Putamen (tissue), 1 donor: ENCODE measurements around the gene TTC7B.

Experiments used
- DNase-seq: peaks from one replicate; pipeline ENCODE4 v3.0.0-alpha.2; 2016; ENCODE audit warnings: low spot score

Gene TTC7B

DNA sequence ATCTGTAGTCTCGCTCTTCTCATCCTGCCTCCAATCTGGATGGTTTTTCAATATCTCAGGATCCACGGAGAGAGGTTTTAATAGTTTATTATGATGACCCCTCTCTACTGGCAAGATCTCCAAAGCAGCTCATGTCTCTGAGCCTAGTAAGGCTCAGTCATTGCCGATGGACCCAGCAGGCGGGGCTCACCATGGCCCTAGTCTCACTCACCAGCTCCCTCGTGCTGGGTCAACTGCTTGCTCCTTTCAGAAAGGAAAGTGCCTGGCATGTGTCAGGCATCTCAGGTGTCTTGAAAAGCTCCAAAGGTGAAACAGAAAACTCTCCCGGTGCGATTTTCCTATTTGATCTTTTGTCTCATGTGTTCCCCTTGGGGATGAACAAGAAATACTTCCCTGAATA, 240.4 kb downstream of the TTC7B start:
- no peak for DNase-seq

DNA sequence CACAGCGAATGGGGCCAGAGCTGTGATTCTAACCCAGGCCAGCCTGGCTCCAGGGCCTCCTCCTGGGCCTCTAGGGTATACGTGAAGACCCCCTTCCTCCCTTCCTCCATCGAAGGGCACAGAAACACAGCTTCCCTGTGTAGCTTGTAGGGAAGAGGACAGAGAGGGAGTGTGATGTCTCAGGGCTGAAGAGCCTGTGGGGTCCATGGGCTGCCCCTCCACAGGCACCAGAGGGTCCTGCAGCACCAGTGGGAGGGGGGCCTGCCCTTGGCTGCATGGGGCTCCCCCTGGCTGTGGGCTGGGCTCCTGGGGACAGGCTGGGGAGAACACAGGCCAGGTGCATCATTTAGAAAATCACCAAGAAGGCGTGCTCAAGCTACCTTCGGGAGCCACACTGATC, 240.9 kb downstream of the TTC7B start:
- no peak for DNase-seq

DNA sequence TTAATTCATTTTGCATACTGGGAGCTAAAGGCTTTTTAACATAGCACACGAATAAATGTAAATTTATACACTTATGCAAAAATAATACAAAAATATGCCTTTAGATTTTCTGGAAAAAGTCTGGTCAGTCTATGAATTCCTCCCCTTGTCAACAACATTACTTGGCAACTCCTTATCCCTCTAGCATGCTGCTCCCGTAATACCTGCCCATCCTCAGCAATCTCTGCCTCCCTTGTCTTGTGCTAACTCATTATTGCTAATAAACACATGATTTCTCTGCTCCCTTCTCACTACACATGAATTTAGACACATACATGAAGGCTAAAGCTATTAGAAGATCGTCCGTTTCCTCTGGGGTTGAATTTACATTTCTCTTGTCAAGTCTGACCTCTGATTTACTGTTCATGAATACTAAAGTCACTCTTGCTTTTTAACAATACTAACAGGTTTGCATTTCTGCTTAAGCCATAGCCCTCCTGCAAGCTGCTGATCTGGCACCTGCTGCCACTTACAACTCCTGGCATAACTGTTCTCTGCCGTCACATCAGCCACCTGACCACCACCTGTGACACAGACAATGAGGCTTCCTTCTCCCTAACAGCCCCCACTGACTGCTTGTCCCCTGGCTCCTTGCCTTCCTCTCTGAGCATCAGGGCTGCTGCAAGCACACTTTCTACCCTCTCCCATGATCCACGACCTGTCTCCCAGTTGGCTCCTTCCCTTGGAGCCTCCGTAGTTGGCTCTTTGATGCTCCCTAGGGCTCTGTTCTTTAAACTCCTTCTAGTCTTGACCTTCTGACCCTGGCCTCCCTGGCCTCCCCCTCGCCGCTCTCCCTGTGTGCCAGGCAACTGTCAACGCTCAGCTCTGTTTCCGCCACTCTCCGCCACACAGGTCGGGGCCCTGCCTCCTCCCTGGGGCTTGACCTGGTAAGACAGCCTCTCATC, 241.8 kb downstream of the TTC7B start:
- DNase-seq: no peak

DNA sequence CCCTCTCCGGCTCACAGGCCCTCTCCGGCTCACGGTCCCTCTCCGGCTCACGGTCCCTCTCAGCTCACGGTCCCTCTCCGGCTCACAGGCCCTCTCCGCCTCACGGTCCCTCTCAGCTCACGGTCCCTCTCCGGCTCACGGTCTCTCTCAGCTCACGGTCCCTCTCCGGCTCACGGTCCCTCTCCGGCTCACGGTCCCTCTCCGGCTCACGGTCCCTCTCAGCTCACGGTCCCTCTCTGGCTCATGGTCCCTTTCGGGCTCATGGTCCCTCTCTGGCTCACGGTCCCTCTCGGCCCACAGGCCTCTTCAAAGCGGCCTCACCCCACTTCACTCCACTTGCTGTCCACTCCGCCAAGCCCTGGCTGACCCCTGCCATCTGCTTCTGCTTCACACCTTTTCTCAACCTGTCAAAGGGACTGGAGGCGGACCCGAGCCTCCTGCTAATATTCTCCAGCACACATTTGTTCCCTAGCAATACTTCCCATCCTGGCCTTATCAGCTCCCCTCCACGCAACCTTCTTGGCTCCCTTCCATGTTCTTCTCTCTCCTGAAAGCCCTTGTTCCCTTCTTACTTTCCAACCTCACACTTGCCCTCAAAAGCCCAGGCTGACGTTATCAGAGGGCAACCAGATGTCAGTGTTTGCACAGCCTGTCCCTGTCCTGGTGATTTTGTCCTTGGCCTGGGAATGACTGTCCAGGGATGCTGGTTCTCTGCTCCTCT, 242.7 kb downstream of the TTC7B start:
- DNase-seq: no peak

DNA sequence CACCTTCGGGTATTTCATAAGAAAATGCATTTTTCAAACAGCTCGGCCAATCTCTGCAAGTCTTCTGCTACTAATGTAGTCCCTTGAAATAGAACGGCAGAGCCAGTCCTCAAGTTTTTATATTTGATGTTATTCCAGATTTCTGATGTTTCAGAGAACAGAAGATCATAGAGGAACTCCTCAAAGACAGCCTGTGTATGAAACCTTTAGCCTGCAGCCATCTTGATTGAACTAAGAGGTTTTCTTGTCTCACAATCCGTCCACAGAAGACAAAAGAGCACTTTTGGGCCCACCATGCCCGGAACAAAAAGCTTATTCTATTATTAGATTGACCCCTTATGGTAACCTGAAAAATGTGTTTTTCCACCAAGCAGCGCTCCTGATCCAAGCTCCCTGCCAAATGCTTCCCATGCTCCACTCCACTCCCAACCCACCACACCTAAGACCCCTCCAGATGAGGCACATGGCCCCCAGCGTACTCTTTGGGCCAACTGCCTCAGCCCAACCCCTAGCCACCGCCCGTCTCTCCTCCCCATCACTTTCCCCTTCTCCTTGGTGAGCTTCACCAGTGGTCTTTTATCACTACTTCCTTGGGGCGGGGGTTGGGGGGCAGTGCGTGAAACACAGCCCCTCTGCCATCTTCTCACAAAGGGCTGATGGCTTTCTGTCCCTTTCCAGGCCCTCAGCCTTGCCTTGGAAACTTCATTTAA, 243.6 kb downstream of the TTC7B start:
- DNase-seq: no peak

DNA sequence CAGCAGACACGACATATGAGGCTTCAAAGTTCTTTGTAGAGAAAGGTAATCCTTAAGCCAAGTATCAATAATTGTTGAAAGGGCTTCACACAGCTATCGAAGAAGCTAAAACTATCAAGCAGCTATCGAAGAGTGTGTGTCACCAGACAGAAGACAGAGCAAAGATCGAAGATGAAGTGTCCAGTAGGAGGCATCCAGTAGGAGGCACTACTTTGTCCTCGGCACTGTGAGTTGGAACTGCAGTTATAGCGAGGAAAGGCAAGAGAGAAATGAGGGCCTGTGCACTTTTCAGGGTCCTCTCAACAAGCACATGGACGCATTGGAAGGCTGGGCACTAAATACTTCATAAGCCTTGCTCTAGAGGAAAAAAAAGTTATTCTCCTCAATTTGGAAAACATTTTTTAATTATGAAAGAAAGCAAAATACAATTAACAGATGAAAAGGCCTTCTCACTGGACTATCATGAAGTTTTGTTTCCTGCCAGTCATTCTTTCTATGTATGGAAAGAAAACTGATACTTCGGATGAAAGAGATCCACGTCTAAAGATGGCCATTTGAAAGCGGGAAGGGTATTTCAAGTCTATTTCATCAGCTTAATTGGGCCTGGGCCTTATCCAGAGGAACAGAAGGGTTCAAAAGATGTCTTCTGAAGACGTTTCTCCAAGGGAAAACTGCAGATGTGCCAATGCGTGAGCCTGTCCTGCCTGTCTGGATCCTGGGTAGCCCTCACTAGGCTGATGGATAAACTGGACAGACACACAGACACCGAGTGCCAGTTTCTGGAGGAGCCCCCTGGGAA, 244.9 kb downstream of the TTC7B start:
- DNase-seq: no peak

DNA sequence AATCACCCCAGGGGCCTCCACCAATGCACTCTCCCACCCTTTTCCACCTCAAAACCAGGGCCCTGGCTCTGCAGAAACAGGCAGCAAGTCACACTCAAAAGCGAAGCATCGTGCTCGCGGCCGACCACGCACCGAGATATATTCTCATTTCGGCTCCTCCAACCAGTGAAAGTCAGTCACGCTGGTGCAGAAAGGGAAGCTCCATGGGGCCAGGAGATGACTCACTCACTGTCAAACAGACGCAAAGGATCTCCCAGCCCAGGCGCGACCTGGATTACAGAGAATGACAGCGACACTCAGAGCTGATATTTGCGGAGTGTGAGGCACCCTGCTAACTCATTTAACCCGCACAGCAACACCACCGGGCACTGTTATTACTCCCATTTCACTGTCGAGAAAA, 245.8 kb downstream of the TTC7B start:
- no peak for DNase-seq

- no peak for DNase-seq
Observed at GRCh38 chr14:90569606-90570387, 246.4 kb downstream of the TTC7B start.

DNA sequence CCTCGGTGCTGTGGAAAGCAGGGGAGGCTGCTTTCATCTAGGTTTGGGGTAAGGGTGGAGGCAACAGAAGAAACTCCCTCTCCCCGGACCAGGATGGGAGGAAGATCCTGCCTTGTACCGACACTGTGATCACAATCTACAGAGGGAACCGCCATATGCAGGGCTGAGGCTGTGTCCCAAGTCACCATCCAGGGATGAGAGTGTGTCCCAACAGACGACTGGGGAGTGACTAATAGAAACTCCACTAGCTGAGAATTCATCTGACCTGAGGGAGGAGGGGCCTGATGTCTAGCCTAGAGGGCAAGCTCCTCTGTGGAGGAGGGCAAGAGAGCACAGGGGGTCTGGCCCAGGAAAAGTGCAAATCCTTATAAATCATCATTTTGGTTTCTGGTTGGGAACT, 247.0 kb downstream of the TTC7B start:
- no peak for DNase-seq

DNA sequence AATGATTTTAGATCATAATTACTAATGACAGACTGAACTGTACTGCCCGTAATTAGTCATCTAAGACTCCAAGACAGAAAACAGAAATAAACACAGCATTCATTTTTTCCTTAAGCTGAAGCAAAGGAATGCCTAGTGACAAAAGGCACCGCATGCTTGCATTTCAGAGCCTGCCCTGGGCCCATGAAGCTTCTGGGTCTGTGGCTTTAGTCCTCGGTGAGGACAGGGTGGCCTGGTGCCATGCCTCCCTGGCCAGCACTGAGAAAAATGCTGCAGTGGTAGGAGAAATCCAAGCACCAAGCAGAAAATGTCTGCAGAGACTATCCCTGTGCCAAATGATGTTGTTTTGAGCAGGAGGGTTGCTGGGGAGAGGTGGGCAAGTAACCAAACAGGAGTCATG, 247.8 kb downstream of the TTC7B start:
- peak; percentile 59 for DNase-seq

GRCh38 chr14:90567991-90568390, 248.2 kb downstream of the TTC7B start:
- DNase-seq: peak; percentile 78

DNA sequence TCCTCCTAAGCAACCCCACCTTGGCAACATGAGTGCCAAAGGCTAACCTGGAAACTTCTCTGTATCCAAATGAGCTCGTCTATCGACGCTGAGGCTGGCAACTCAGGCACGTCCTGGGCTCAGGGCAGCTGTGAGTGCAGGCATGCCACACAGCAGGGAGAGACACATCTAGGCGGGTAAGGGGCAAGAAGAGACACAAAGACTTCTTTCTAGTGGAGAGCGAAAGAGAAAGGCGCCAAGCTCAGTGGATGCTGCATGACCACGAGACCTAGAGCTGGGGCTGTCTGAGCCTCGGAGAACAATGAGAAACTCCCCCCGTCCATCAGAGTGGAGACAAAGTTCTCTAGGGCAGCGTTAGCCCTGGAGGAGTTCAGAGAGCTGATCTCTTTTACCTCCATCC, 249.0 kb downstream of the TTC7B start:
- DNase-seq: peak; percentile 91

- no peak for DNase-seq
Observed at GRCh38 chr14:90566481-90566880, 249.7 kb downstream of the TTC7B start.

DNA sequence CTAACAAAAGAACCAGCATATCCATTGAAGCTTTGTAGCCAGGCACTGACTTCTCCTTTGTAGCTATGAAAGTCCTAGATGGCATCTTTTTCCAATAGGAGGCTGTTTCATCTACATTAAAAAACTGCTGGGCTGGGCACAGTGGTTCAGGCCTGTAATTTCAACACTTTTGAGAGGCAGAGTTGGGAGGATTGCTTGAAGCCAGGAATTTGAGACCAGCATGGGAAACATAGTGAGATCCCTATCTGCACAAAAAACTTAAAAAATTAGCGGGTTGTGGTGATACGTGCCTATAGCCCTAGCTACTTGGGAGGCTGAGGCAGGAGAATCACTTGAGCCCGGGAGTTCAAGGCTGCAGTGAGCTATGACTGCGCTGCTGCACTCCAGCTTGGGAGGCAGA, 251.7 kb downstream of the TTC7B start:
- no peak for DNase-seq

- no peak for DNase-seq
Observed at GRCh38 chr14:90562652-90563051, 253.6 kb downstream of the TTC7B start.

GRCh38 chr14:90561920-90562319, 254.3 kb downstream of the TTC7B start:
- DNase-seq: no peak

DNA sequence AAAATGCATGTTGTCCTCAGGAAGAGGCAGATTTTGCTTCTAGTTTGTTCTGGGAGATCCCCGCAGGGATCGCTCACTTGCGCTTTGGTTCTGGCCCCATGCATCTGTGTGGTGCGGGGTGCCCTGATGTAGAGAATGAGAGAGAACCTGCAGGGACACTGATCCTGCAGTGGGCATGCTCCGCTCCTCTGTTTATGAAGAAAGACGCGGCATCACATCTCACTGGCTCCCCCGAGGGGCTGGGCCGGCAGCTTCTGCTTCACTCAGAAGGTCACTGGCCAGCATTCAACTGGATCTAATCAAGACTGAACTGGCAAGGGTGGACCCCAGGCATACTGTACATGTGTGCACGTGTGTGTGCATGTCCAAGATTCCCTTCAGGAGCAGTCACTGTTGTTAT, 255.2 kb downstream of the TTC7B start:
- DNase-seq: no peak

GRCh38 chr14:90560558-90560957, 255.7 kb downstream of the TTC7B start:
- no peak for DNase-seq

DNA sequence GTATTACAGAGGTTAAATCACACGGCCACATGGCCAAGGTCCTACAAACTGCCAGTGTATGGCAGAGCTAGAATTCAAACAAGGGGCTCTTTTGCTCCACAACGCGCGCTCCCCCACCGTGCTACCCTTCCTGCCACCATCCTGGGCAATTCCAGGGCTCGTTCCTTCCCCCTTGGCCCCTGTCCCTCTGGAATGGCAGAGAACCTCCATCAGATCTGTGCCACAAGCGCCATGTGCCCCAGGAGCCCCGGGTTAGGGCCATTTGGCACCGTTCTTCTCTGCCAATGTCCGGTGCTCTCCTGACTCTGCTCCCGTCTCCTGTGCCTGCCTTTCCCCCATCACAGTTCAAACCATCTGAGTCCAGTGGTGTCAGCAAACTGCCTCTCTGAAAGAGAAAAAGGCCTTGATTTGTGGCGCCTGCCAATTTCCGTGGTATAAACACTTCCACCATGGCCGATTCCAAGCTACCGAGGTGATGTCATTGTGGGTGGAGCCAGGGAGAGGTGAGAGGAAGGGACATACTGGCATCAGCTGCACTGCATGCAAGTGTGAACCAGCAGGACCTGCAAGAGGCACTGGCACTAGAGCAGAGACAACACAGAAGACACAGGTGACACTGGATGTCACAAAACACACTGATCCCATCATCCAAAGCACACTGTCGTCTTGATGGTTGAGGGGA, 256.3 kb downstream of the TTC7B start:
- DNase-seq: no peak

GRCh38 chr14:90558983-90559590, 257.1 kb downstream of the TTC7B start:
- no peak for DNase-seq
